ENCODE data around the gene HECW1. TPM values are rescaled to one million over a fixed set of nuclear protein-coding genes. Genes with fewer than 3 reads are reported as not detected.
"Not testable (repeated sequence)": the region's sequence is repeated elsewhere in the genome, so short reads cannot be mapped to it uniquely, and the experiment has no call there.

Gene HECW1
- total RNA-seq, 3 donors from 2014 or later, result not detected

- H3K4me3 Mint-ChIP-seq, result no peak overlapping the region
- no peak for ATAC-seq
- H3K9me3 Mint-ChIP-seq, result no peaks in the 10 kb centered on the region
- H3K4me1 Mint-ChIP-seq (ENCODE audit: low read depth), result no peaks in the 10 kb centered on the region
- no peak for DNase-seq
- H3K27me3 Mint-ChIP-seq (ENCODE audit: low read depth), result peaks cover 31% of the 10 kb centered on the region
- H3K36me3 Mint-ChIP-seq (ENCODE audit: insufficient read depth), result no peaks in the 10 kb centered on the region
Measured at GRCh38 chr7:43119371-43120075, 7.1 kb downstream of the HECW1 start.

- H3K4me3 Mint-ChIP-seq, result no peak overlapping the region
Measured at GRCh38 chr7:43121973-43122372, 9.5 kb downstream of the HECW1 start.

GRCh38 chr7:43123457-43123856 lies 11.0 kb downstream of the HECW1 start:
- DNase-seq (no peak), ATAC-seq (no peak)
- Mint-ChIP-seq H3K9me3 (no peaks in the 10 kb centered on the region), H3K27me3 (ENCODE audit: low read depth) (peaks cover 4% of the 10 kb centered on the region), H3K36me3 (ENCODE audit: insufficient read depth) (no peaks in the 10 kb centered on the region), H3K4me1 (ENCODE audit: low read depth) (no peaks in the 10 kb centered on the region), H3K4me3 (no peak overlapping the region)

More at GRCh38 chr7:43121973-43122372, 9.5 kb downstream of the HECW1 start:
- Mint-ChIP-seq H3K36me3 (ENCODE audit: insufficient read depth) (no peaks in the 10 kb centered on the region), H3K9me3 (no peaks in the 10 kb centered on the region), H3K27me3 (ENCODE audit: low read depth) (peaks cover 13% of the 10 kb centered on the region), H3K4me1 (ENCODE audit: low read depth) (no peaks in the 10 kb centered on the region)
- DNase-seq (no peak), ATAC-seq (no peak)

- H3K27me3 Mint-ChIP-seq (ENCODE audit: low read depth), result peaks cover 4% of the 10 kb centered on the region
- H3K9me3 Mint-ChIP-seq, result no peaks in the 10 kb centered on the region
Measured at GRCh38 chr7:43124388-43124787, 11.9 kb downstream of the HECW1 start.

GRCh38 chr7:43130347-43130746 lies 17.9 kb downstream of the HECW1 start:
- H3K4me3 Mint-ChIP-seq, result no peak overlapping the region
- ATAC-seq, result no peak
- H3K9me3 Mint-ChIP-seq, result no peaks in the 10 kb centered on the region
- peaks cover 2% of the 10 kb centered on the region for H3K27me3 Mint-ChIP-seq (ENCODE audit: low read depth)
- DNase-seq, result no peak
- no peaks in the 10 kb centered on the region for H3K4me1 Mint-ChIP-seq (ENCODE audit: low read depth)
- no peaks in the 10 kb centered on the region for H3K36me3 Mint-ChIP-seq (ENCODE audit: insufficient read depth)

More at GRCh38 chr7:43124388-43124787, 11.9 kb downstream of the HECW1 start:
- H3K4me3 Mint-ChIP-seq, result no peak overlapping the region
- H3K36me3 Mint-ChIP-seq (ENCODE audit: insufficient read depth), result no peaks in the 10 kb centered on the region
- no peaks in the 10 kb centered on the region for H3K4me1 Mint-ChIP-seq (ENCODE audit: low read depth)
- ATAC-seq, result no peak
- no peak for DNase-seq

- Mint-ChIP-seq H3K4me1 (ENCODE audit: low read depth) (no peaks in the 10 kb centered on the region), H3K36me3 (ENCODE audit: insufficient read depth) (no peaks in the 10 kb centered on the region)
Measured at GRCh38 chr7:43135129-43135528, 22.7 kb downstream of the HECW1 start.

GRCh38 chr7:43136064-43136463 lies 23.6 kb downstream of the HECW1 start:
- ATAC-seq, result no peak
- H3K4me1 Mint-ChIP-seq (ENCODE audit: low read depth), result no peaks in the 10 kb centered on the region
- no peak overlapping the region for H3K4me3 Mint-ChIP-seq
- no peaks in the 10 kb centered on the region for H3K9me3 Mint-ChIP-seq
- H3K27me3 Mint-ChIP-seq (ENCODE audit: low read depth), result peaks cover 15% of the 10 kb centered on the region
- DNase-seq, result no peak
- H3K36me3 Mint-ChIP-seq (ENCODE audit: insufficient read depth), result no peaks in the 10 kb centered on the region

More at GRCh38 chr7:43135129-43135528, 22.7 kb downstream of the HECW1 start:
- Mint-ChIP-seq H3K4me3 (no peak overlapping the region), H3K9me3 (no peaks in the 10 kb centered on the region), H3K27me3 (ENCODE audit: low read depth) (peaks cover 15% of the 10 kb centered on the region)
- ATAC-seq, result no peak
- no peak for DNase-seq

GRCh38 chr7:43137121-43137744 lies 24.8 kb downstream of the HECW1 start:
- ATAC-seq; H3K4me3 Mint-ChIP-seq; H3K9me3 Mint-ChIP-seq; H3K36me3 Mint-ChIP-seq (ENCODE audit: insufficient read depth); DNase-seq; H3K4me1 Mint-ChIP-seq (ENCODE audit: low read depth): not testable (repeated sequence)
- H3K27me3 Mint-ChIP-seq (ENCODE audit: low read depth), result peaks cover 18% of the 10 kb centered on the region

- Mint-ChIP-seq H3K4me3 (no peak overlapping the region), H3K36me3 (ENCODE audit: insufficient read depth) (no peaks in the 10 kb centered on the region), H3K4me1 (ENCODE audit: low read depth) (no peaks in the 10 kb centered on the region), H3K9me3 (no peaks in the 10 kb centered on the region), H3K27me3 (ENCODE audit: low read depth) (peaks cover 17% of the 10 kb centered on the region)
- no peak for DNase-seq
- no peak for ATAC-seq
Measured at GRCh38 chr7:43137811-43138210, 25.4 kb downstream of the HECW1 start.

- H3K36me3 Mint-ChIP-seq (ENCODE audit: insufficient read depth), result no peaks in the 10 kb centered on the region
- H3K4me3 Mint-ChIP-seq, result no peak overlapping the region
- peaks cover 19% of the 10 kb centered on the region for H3K27me3 Mint-ChIP-seq (ENCODE audit: low read depth)
- no peaks in the 10 kb centered on the region for H3K4me1 Mint-ChIP-seq (ENCODE audit: low read depth)
- DNase-seq, result no peak
- no peak for ATAC-seq
- no peaks in the 10 kb centered on the region for H3K9me3 Mint-ChIP-seq
Measured at GRCh38 chr7:43138710-43139109, 26.3 kb downstream of the HECW1 start.

GRCh38 chr7:43139137-43139536 lies 26.7 kb downstream of the HECW1 start:
- H3K36me3 Mint-ChIP-seq (ENCODE audit: insufficient read depth), result no peaks in the 10 kb centered on the region
- ATAC-seq (no peak), DNase-seq (no peak)
- H3K9me3 Mint-ChIP-seq, result no peaks in the 10 kb centered on the region
- no peaks in the 10 kb centered on the region for H3K4me1 Mint-ChIP-seq (ENCODE audit: low read depth)
- peaks cover 21% of the 10 kb centered on the region for H3K27me3 Mint-ChIP-seq (ENCODE audit: low read depth)
- no peak overlapping the region for H3K4me3 Mint-ChIP-seq

- DNase-seq (no peak), ATAC-seq (no peak)
- Mint-ChIP-seq H3K4me3 (no peak overlapping the region), H3K36me3 (ENCODE audit: insufficient read depth) (no peaks in the 10 kb centered on the region), H3K4me1 (ENCODE audit: low read depth) (no peaks in the 10 kb centered on the region), H3K9me3 (no peaks in the 10 kb centered on the region), H3K27me3 (ENCODE audit: low read depth) (peaks cover 26% of the 10 kb centered on the region)
Measured at GRCh38 chr7:43140186-43140585, 27.7 kb downstream of the HECW1 start.

GRCh38 chr7:43141091-43141490 lies 28.6 kb downstream of the HECW1 start:
- H3K4me3 Mint-ChIP-seq, result no peak overlapping the region
- H3K27me3 Mint-ChIP-seq (ENCODE audit: low read depth), result peaks cover 27% of the 10 kb centered on the region
- DNase-seq (no peak), ATAC-seq (no peak)
- H3K4me1 Mint-ChIP-seq (ENCODE audit: low read depth), result no peaks in the 10 kb centered on the region
- H3K9me3 Mint-ChIP-seq, result no peaks in the 10 kb centered on the region
- no peaks in the 10 kb centered on the region for H3K36me3 Mint-ChIP-seq (ENCODE audit: insufficient read depth)

GRCh38 chr7:43142703-43143102 lies 30.3 kb downstream of the HECW1 start:
- DNase-seq (no peak), ATAC-seq (no peak)
- Mint-ChIP-seq H3K27me3 (ENCODE audit: low read depth) (peaks cover 20% of the 10 kb centered on the region), H3K36me3 (ENCODE audit: insufficient read depth) (no peaks in the 10 kb centered on the region), H3K9me3 (no peaks in the 10 kb centered on the region), H3K4me1 (ENCODE audit: low read depth) (no peaks in the 10 kb centered on the region), H3K4me3 (no peak overlapping the region)

GRCh38 chr7:43143918-43144589 lies 31.6 kb downstream of the HECW1 start:
- Mint-ChIP-seq H3K27me3 (ENCODE audit: low read depth) (peaks cover 21% of the 10 kb centered on the region), H3K36me3 (ENCODE audit: insufficient read depth) (no peaks in the 10 kb centered on the region), H3K4me3 (no peak overlapping the region), H3K4me1 (ENCODE audit: low read depth) (no peaks in the 10 kb centered on the region), H3K9me3 (no peaks in the 10 kb centered on the region)
- no peak for ATAC-seq
- no peak for DNase-seq
